ENCODE data around the gene PERCC1.

PERCC1 gene

GRCh38 chr16:1430759-1431496, at the start of gene PERCC1:
Gene PERCC1 (plus strand): TSS chr16:1431078. CDS start chr16:1432594, 1,516 bp downstream.
- no peak for DNase-seq

GRCh38 chr16:1381612-1382406, 49.1 kb upstream of the PERCC1 start:
- no peak for DNase-seq

GRCh38 chr16:1383556-1383955, 47.3 kb upstream of the PERCC1 start:
- no peak for DNase-seq

- DNase-seq = no peak
Observed at GRCh38 chr16:1385232-1385631, 45.6 kb upstream of the PERCC1 start.

GRCh38 chr16:1387331-1387730, 43.5 kb upstream of the PERCC1 start:
- no peak for DNase-seq

- no peak for DNase-seq
Observed at GRCh38 chr16:1389762-1390161, 41.1 kb upstream of the PERCC1 start.

- DNase-seq = no peak
Observed at GRCh38 chr16:1390239-1390779, 40.6 kb upstream of the PERCC1 start.

GRCh38 chr16:1392826-1393225, 38.1 kb upstream of the PERCC1 start:
- no peak for DNase-seq

GRCh38 chr16:1393613-1394176, 37.2 kb upstream of the PERCC1 start:
- no peak for DNase-seq

- DNase-seq = no peak
Observed at GRCh38 chr16:1394367-1394951, 36.4 kb upstream of the PERCC1 start.

GRCh38 chr16:1395444-1396031, 35.3 kb upstream of the PERCC1 start:
- no peak for DNase-seq

GRCh38 chr16:1397779-1398178, 33.1 kb upstream of the PERCC1 start:
- DNase-seq = no peak

GRCh38 chr16:1398351-1398750, 32.5 kb upstream of the PERCC1 start:
- no peak for DNase-seq

- DNase-seq = no peak
Observed at GRCh38 chr16:1398826-1399581, 31.9 kb upstream of the PERCC1 start.

- DNase-seq = no peak
Observed at GRCh38 chr16:1401061-1401757, 29.7 kb upstream of the PERCC1 start.

GRCh38 chr16:1401758-1402154, 29.1 kb upstream of the PERCC1 start:
- no peak for DNase-seq

- DNase-seq = no peak
Observed at GRCh38 chr16:1403036-1403435, 27.8 kb upstream of the PERCC1 start.

GRCh38 chr16:1403733-1404132, 27.1 kb upstream of the PERCC1 start:
- DNase-seq = no peak

GRCh38 chr16:1407753-1408152, 23.1 kb upstream of the PERCC1 start:
- no peak for DNase-seq

- DNase-seq = peak; percentile 98
Observed at GRCh38 chr16:1408171-1408837, 22.6 kb upstream of the PERCC1 start.

GRCh38 chr16:1412847-1413246, 18.0 kb upstream of the PERCC1 start:
- DNase-seq = no peak

All from CD4-positive, alpha-beta T cell treated with Interleukin-17A for 4 hours (primary cell).